Endothelial cell of umbilical vein (primary cell): ENCODE data around the gene PIK3R1. TPM values are rescaled to one million over a fixed set of nuclear protein-coding genes. Genes with fewer than 3 reads are reported as not detected.

Source experiments
- BruUV-seq: library from RNA; stranded (reverse); fragments of 400-500 nt; replicated peaks from 2 replicates; lab custom pipeline; 2021; lab: Mats Ljungman, UMichigan
- CTCF ChIA-PET: fragments of 300-600, 350-600 bp; sonication (Branson Sonifier 250); formaldehyde crosslinking; loops from one replicate; lab custom pipeline; 2021; ENCODE audit warnings: antibody characterized with exemption, inconsistent platforms; lab: Charles Lee
- POLR2A ChIA-PET: fragments of 300-600, 350-600 bp; sonication (Branson Sonifier 250); formaldehyde crosslinking; loops from one replicate; lab custom pipeline; 2021; ENCODE audit warnings: antibody characterized with exemption, inconsistent platforms; lab: Charles Lee
- DNase-seq: peaks from one replicate; pipeline ENCODE4 v3.0.0-alpha.2; 2011; ENCODE audit warnings: low read depth, low spot score
- FAIRE-seq: peaks from 2 replicates; lab custom pipeline; 2011; peaks lifted over from hg19 to GRCh38; lab: Jason Lieb, UNC
- H2AFZ ChIP-seq: 2 replicates; pipeline ENCODE4 v1.6.0; 2012; ENCODE audit warnings: low read depth, low read length, control low read depth, inconsistent platforms
- H3K27ac ChIP-seq: 2 replicates; pipeline ENCODE4 v1.5.1; 2011; ENCODE audit warnings: low read depth, mild to moderate bottlenecking, control low read depth, low read length, moderate library complexity; ENCODE audit not compliant: insufficient read depth
- H3K27me3 ChIP-seq, 2 experiments: 2 replicates each; pipeline versions ENCODE4 v1.6.0 to v1.6.1; 2011; ENCODE audit warnings: low read length in 2 of 2, mixed read lengths in 1 of 2; ENCODE audit not compliant: control insufficient read depth in 2 of 2, insufficient read depth in 2 of 2
- H3K36me3 ChIP-seq, 2 experiments: 2 replicates in 1 of 2; 3 replicates in 1 of 2; pipeline ENCODE4 v1.5.1; 2011; ENCODE audit warnings: low read length in 2 of 2, mild to moderate bottlenecking in 1 of 2, moderate library complexity in 1 of 2; ENCODE audit not compliant: control insufficient read depth in 2 of 2, insufficient read depth in 2 of 2; ENCODE audit errors: extremely low read depth in 1 of 2
- H3K4me1 ChIP-seq: 3 replicates; pipeline ENCODE4 v1.5.1; 2011; ENCODE audit warnings: mild to moderate bottlenecking, low read length; ENCODE audit not compliant: control insufficient read depth, insufficient read depth; ENCODE audit errors: extremely low read depth
- H3K4me2 ChIP-seq: 2 replicates; pipeline ENCODE4 v1.6.1; 2011; ENCODE audit warnings: low read length, control low read depth, mixed read lengths; ENCODE audit not compliant: insufficient read depth
- H3K4me3 ChIP-seq, 3 experiments: fragments of 200-600 bp in 1 of 3; sonication (generic), shearing (Covaris generic) in 1 of 3; replicated peaks in 1 of 3; 2 replicates each; pipeline ENCODE4 v1.5.1; 2011 to 2016; ENCODE audit warnings: control low read depth in 3 of 3, low read length in 3 of 3, mild to moderate bottlenecking in 2 of 3, inconsistent platforms in 1 of 3, low read depth in 1 of 3, moderate library complexity in 1 of 3; ENCODE audit not compliant: insufficient read depth in 1 of 3
- H3K79me2 ChIP-seq: 2 replicates; pipeline ENCODE4 v1.6.0; 2012; ENCODE audit warnings: low read length, inconsistent platforms; ENCODE audit not compliant: control insufficient read depth, insufficient read depth
- H3K9ac ChIP-seq: replicated peaks from 2 replicates; pipeline ENCODE3; 2011; ENCODE audit warnings: low read length, control low read depth; ENCODE audit not compliant: insufficient read depth; ENCODE audit errors: extremely low read depth
- H3K9me1 ChIP-seq: replicated peaks from 3 replicates; pipeline ENCODE4 v1.6.0; 2011; ENCODE audit warnings: mild to moderate bottlenecking, low read length; ENCODE audit not compliant: control insufficient read depth, insufficient read depth; ENCODE audit errors: extremely low read depth
- H3K9me3 ChIP-seq: replicated peaks from 2 replicates; pipeline ENCODE4 v1.5.1; 2012; ENCODE audit warnings: low read length, inconsistent platforms; ENCODE audit not compliant: control insufficient read depth, insufficient read depth
- H4K20me1 ChIP-seq: replicated peaks from 2 replicates; pipeline ENCODE3; 2011; ENCODE audit warnings: mild to moderate bottlenecking, low read length; ENCODE audit not compliant: control insufficient read depth, insufficient read depth; ENCODE audit errors: extremely low read depth
- EZH2 ChIP-seq: IDR thresholded peaks from 2 replicates; pipeline ENCODE4 v1.6.1; 2012; ENCODE audit warnings: borderline replicate concordance, low read depth, mild to moderate bottlenecking, moderate library complexity, low read length, inconsistent platforms; ENCODE audit not compliant: severe bottlenecking
- FOS ChIP-seq: IDR thresholded peaks from 2 replicates; pipeline ENCODE4 v1.6.1; 2011; ENCODE audit warnings: mild to moderate bottlenecking, low read length, moderate library complexity, borderline replicate concordance; ENCODE audit not compliant: insufficient read depth
- GATA2 ChIP-seq: IDR thresholded peaks from 2 replicates; pipeline ENCODE4 v1.7.0; 2011; ENCODE audit warnings: low read depth, mild to moderate bottlenecking, moderate library complexity, mixed read lengths, low read length; ENCODE audit not compliant: insufficient read length, insufficient read depth
- JUN ChIP-seq: IDR thresholded peaks from 2 replicates; pipeline ENCODE4 v1.6.1; 2011; ENCODE audit warnings: borderline replicate concordance, low read depth; ENCODE audit not compliant: insufficient read length, insufficient read depth
- MYC ChIP-seq: IDR thresholded peaks from one replicate; pipeline ENCODE4 v1.6.1; 2011; ENCODE audit warnings: mild to moderate bottlenecking, low read depth, low read length
- POLR2A ChIP-seq: IDR thresholded peaks from 2 replicates; pipeline ENCODE4 v1.6.1; 2012; ENCODE audit warnings: low read depth, mild to moderate bottlenecking, control low read depth, low read length
- POLR2AphosphoS5 ChIP-seq: IDR thresholded peaks from 2 replicates; pipeline ENCODE4 v1.6.1; 2012; ENCODE audit warnings: low read depth, mild to moderate bottlenecking, control low read depth, low read length, moderate library complexity; ENCODE audit not compliant: insufficient read depth
- dilution Hi-C: fragments of 300-500 bp; cut with MboI; formaldehyde crosslinking; loops from one replicate; pipeline ENCODE4 v1.15.0; 2019; ENCODE audit warnings: low sequenced_read_pairs; ENCODE audit not compliant: extremely low pct_ligation_motif_present
- intact Hi-C: fragments of 100-400 bp; cut with micrococcal nuclease; formaldehyde crosslinking; loops from one replicate; pipeline ENCODE4 v1.10.0; 2022
- polyA plus RNA-seq, 4 experiments: library from polyadenylated mRNA; depleted of rRNA in 3 of 4; stranded (reverse) in 3 of 4; unstranded in 1 of 4; fragments of >200 nt; gene quantifications; 2 replicates each; pipeline versions ENCODE4 v1.2.1 to v1.2.3, GENCODE V29; 2011 to 2012; ENCODE audit warnings: missing spikeins in 1 of 4
- total RNA-seq: library from RNA; stranded (reverse); gene quantifications from 2 replicates; pipeline ENCODE4 v1.2.3, GENCODE V29; 2021
- TF ChIP-seq, protein P1 (sequence below): IDR thresholded peaks from 2 replicates; pipeline ENCODE4 v1.6.1; 2011; ENCODE audit not compliant: insufficient read depth, insufficient read length
- TF ChIP-seq, protein P2 (sequence below), 2 donors: IDR thresholded peaks; 1 replicate in 1 of 2; 2 replicates in 1 of 2; pipeline ENCODE4 v1.5.1; 2011; ENCODE audit warnings: low read length in 2 of 2, mild to moderate bottlenecking in 2 of 2, moderate library complexity in 2 of 2, control low read depth in 1 of 2, inconsistent platforms in 1 of 2, low read depth in 1 of 2; ENCODE audit not compliant: insufficient read depth in 1 of 2; ENCODE audit errors: extremely low read depth in 1 of 2

PIK3R1 gene
- total and polyA plus RNA-seq, 2 donors (not counting 3 experiments of a cell fraction or from before 2014, with no cell fraction given): 2.8 to 30.0 TPM

DNA sequence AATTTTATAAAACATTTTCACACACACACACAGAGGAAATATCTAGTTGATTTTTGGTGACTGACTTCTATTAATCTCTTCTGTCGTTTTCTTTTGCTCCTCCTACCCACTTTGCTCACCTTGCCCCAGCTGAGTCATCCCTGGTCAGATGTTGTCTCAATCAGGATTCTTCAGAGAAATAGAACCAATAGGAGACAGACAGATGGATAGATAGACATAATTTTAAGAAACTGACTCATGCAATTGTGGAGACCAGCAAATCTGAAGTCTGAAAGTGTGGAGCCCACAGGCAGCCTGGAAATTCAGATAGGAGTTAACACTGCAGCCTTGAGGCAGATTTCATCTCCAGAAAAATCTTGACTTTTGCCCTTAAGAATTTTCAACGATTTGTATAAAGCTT, 37.0 kb upstream of the PIK3R1 start:
- no peaks in the 10 kb centered on the region for H3K9me1 ChIP-seq
- H3K9me3 ChIP-seq: no peaks in the 10 kb centered on the region
- no peaks in the 10 kb centered on the region for H3K36me3 ChIP-seq
- no peak overlapping the region for H3K4me2 ChIP-seq
- H3K79me2 ChIP-seq: no peaks in the 10 kb centered on the region
- H3K9ac ChIP-seq: no peak overlapping the region
- DNase-seq (no peak), FAIRE-seq (peak; percentile 38)
- H3K27ac ChIP-seq: no peak overlapping the region
- H3K4me3 ChIP-seq: no peak overlapping the region
- H4K20me1 ChIP-seq: no peaks in the 10 kb centered on the region
- POLR2A ChIA-PET: no interaction called here
- intact Hi-C loops: no loop called here
- TF ChIP-seq JUN: no peak
- no peak for TF ChIP-seq POLR2AphosphoS5
- no peak for TF ChIP-seq FOS
- no peak for TF ChIP-seq POLR2A
- TF ChIP-seq, protein P1, sequence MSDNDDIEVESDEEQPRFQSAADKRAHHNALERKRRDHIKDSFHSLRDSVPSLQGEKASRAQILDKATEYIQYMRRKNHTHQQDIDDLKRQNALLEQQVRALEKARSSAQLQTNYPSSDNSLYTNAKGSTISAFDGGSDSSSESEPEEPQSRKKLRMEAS: no peak
- no peak for TF ChIP-seq MYC
- TF ChIP-seq, protein P2, sequence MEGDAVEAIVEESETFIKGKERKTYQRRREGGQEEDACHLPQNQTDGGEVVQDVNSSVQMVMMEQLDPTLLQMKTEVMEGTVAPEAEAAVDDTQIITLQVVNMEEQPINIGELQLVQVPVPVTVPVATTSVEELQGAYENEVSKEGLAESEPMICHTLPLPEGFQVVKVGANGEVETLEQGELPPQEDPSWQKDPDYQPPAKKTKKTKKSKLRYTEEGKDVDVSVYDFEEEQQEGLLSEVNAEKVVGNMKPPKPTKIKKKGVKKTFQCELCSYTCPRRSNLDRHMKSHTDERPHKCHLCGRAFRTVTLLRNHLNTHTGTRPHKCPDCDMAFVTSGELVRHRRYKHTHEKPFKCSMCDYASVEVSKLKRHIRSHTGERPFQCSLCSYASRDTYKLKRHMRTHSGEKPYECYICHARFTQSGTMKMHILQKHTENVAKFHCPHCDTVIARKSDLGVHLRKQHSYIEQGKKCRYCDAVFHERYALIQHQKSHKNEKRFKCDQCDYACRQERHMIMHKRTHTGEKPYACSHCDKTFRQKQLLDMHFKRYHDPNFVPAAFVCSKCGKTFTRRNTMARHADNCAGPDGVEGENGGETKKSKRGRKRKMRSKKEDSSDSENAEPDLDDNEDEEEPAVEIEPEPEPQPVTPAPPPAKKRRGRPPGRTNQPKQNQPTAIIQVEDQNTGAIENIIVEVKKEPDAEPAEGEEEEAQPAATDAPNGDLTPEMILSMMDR (IDR thresholded peaks at IDR 0.05; ENCODE audit: extremely low read depth in 1 of 2, insufficient read depth in 1 of 2, low read depth in 1 of 2, low read length in 2 of 2): no peak
- TF ChIP-seq EZH2: no peak
- TF ChIP-seq GATA2: no peak
- dilution Hi-C loops: no loop called here
- H3K4me1 ChIP-seq: no peaks in the 10 kb centered on the region
- BruUV-seq: no TSS peak
- no peak overlapping the region for H2AFZ ChIP-seq
- H3K27me3 ChIP-seq: no peaks in the 10 kb centered on the region
- CTCF ChIA-PET: no interaction called here
